Fibroblast of mammary gland (primary cell): ENCODE measurements around the gene SCN8A.

Experiments
- DNase-seq: peaks from one replicate; pipeline ENCODE4 v3.0.0-alpha.2; 2010; ENCODE audit warnings: low read depth
- H3K4me3 ChIP-seq: 2 replicates; pipeline ENCODE4 v1.5.1; 2011; ENCODE audit warnings: low read depth, mild to moderate bottlenecking, low read length, moderate library complexity; ENCODE audit not compliant: control insufficient read depth
- CTCF ChIP-seq: conservative IDR thresholded peaks from 2 replicates; pipeline ENCODE4 v1.5.1; 2011; ENCODE audit warnings: low read depth, low read length, inconsistent platforms; ENCODE audit not compliant: control insufficient read depth, insufficient read depth

The SCN8A gene

GRCh38 chr12:51838762-51839161 lies 247.7 kb downstream of the SCN8A start:
- no peak overlapping the region for H3K4me3 ChIP-seq
- DNase-seq: no peak
- no peak for TF ChIP-seq CTCF

GRCh38 chr12:51839310-51839947 lies 248.4 kb downstream of the SCN8A start:
- no peak overlapping the region for H3K4me3 ChIP-seq
- TF ChIP-seq CTCF: no peak
- DNase-seq: no peak

- no peak overlapping the region for H3K4me3 ChIP-seq
- TF ChIP-seq CTCF: no peak
- DNase-seq: no peak
These were observed 249.9 kb downstream of the SCN8A start for GRCh38 chr12:51840966-51841365.

- no peak overlapping the region for H3K4me3 ChIP-seq
- DNase-seq: no peak
- TF ChIP-seq CTCF: no peak
These were observed 250.7 kb downstream of the SCN8A start for GRCh38 chr12:51841727-51842126.

- no peak for DNase-seq
- no peak overlapping the region for H3K4me3 ChIP-seq
- TF ChIP-seq CTCF: no peak
These were observed 253.8 kb downstream of the SCN8A start for GRCh38 chr12:51844854-51845253.

GRCh38 chr12:51845482-51845881 lies 254.4 kb downstream of the SCN8A start:
- no peak for DNase-seq
- no peak overlapping the region for H3K4me3 ChIP-seq
- no peak for TF ChIP-seq CTCF

- H3K4me3 ChIP-seq: no peak overlapping the region
- no peak for DNase-seq
- no peak for TF ChIP-seq CTCF
These were observed 255.2 kb downstream of the SCN8A start for GRCh38 chr12:51846271-51846691.
